Measurements from ENCODE around the gene DENND2D. TPM values are rescaled to one million over a fixed set of nuclear protein-coding genes. Genes with fewer than 3 reads are reported as not detected.

The DENND2D gene
- 15.0 and 15.1 TPM in 2 replicates for total RNA-seq

GRCh38 chr1:111199881-111200801, at the start of gene DENND2D:
TSS of gene DENND2D (minus strand) at chr1:111200646. CDS start at chr1:111200459, 187 bp downstream.

GRCh38 chr1:111227434-111227833, 27.0 kb upstream of the DENND2D start, which contains the start of gene CHI3L2:
TSS of gene CHI3L2 (plus strand) at chr1:111227713. CDS start at chr1:111227730, 17 bp downstream.

GRCh38 chr1:111139956-111140679, 60.3 kb downstream of the DENND2D start, which contains the start of the genes CEPT1 and DRAM2:
TSS of gene CEPT1 (plus strand) at chr1:111140223. CDS start at chr1:111147715, 7,492 bp downstream.
TSS of gene DRAM2 (minus strand) at chr1:111140093. CDS start at chr1:111131554, 8,539 bp downstream.

Other genes with a start within 250 kb of the DENND2D start
- gene LRIF1, start 236.7 kb downstream of the DENND2D start, total RNA-seq: 8.8 and 17.0 TPM in 2 replicates
- 40.2 and 41.3 TPM in 2 replicates for gene DRAM2, start 60.6 kb downstream of the DENND2D start, total RNA-seq
- 24.8 and 35.0 TPM in 2 replicates for gene CEPT1, start 60.4 kb downstream of the DENND2D start, total RNA-seq
- gene CHI3L2, start 27.1 kb upstream of the DENND2D start, total RNA-seq: 0.28 TPM in 1 of 2 replicates, not detected in the other
- not detected in 2 replicates for gene CHIA, start 90.2 kb upstream of the DENND2D start, total RNA-seq
- gene OVGP1, start 227.1 kb upstream of the DENND2D start, total RNA-seq: 0.19 and 0.42 TPM in 2 replicates
- 65.0 and 71.9 TPM in 2 replicates for gene WDR77, start 248.6 kb upstream of the DENND2D start, total RNA-seq
- gene ATP5PB, start 248.8 kb upstream of the DENND2D start, total RNA-seq: 355 and 380 TPM in 2 replicates